Skeletal muscle tissue (tissue), 4 donors: ENCODE measurements around the gene ACP4. TPM values are rescaled to one million over a fixed set of nuclear protein-coding genes. Genes with fewer than 3 reads are reported as not detected.

ENCODE experiments used
- H3K27ac ChIP-seq: one replicate; pipeline ENCODE4 v1.7.0; 2013; ENCODE audit warnings: mild to moderate bottlenecking, low read depth, low read length, inconsistent platforms
- H3K27me3 ChIP-seq, 3 donors: one replicate each; pipeline ENCODE4 v1.7.0; 2013; ENCODE audit warnings: low read length in 3 of 3; ENCODE audit not compliant: control insufficient read depth in 3 of 3, insufficient read depth in 3 of 3
- H3K36me3 ChIP-seq, 3 donors: one replicate each; pipeline ENCODE4 v1.7.0; 2013; ENCODE audit warnings: low read length in 3 of 3; ENCODE audit not compliant: control insufficient read depth in 3 of 3, insufficient read depth in 3 of 3
- H3K4me1 ChIP-seq, 3 donors: one replicate each; pipeline ENCODE4 v1.7.0; 2013; ENCODE audit warnings: low read length in 3 of 3, mild to moderate bottlenecking in 3 of 3; ENCODE audit not compliant: control insufficient read depth in 3 of 3, insufficient read depth in 3 of 3
- H3K4me3 ChIP-seq, 3 donors: one replicate each; pipeline ENCODE4 v1.7.0; 2013; ENCODE audit warnings: low read length in 3 of 3
- H3K9ac ChIP-seq, 3 donors: one replicate each; pipeline ENCODE4 v1.7.0; 2013; ENCODE audit warnings: low read length in 3 of 3, mild to moderate bottlenecking in 3 of 3, moderate library complexity in 2 of 3, low read depth in 1 of 3
- H3K9me3 ChIP-seq, 3 donors: one replicate each; pipeline ENCODE4 v1.7.0; 2013; ENCODE audit warnings: low read length in 3 of 3; ENCODE audit not compliant: control insufficient read depth in 3 of 3
- total RNA-seq: library from RNA; depleted of rRNA; stranded (reverse); fragments of >200 nt; gene quantifications from one replicate; pipeline ENCODE4 v1.2.3, GENCODE V29; 2014
- donor health status: Osteomylitis.

The ACP4 gene
- total RNA-seq, 1 donor from 2014 or later: not detected

- H3K27me3 ChIP-seq: peaks cover 62 to 71% (median 64%) of the 10 kb centered on the region in 3 donors
- H3K4me3 ChIP-seq: no peak overlapping the region
Observed at GRCh38 chr19:50820086-50820485, 29.9 kb downstream of the ACP4 start.

GRCh38 chr19:50820549-50821247 lies 30.5 kb downstream of the ACP4 start:
- H3K9ac ChIP-seq: no peak overlapping the region
- H3K27ac ChIP-seq: no peak overlapping the region
- H3K4me1 ChIP-seq: peaks cover 0 to 5% (median 4%) of the 10 kb centered on the region in 3 donors
- H3K36me3 ChIP-seq: no peaks in the 10 kb centered on the region
- H3K4me3 ChIP-seq: no peak overlapping the region
- H3K9me3 ChIP-seq: no peaks in the 10 kb centered on the region
- H3K27me3 ChIP-seq: peaks cover 59 to 72% (median 61%) of the 10 kb centered on the region in 3 donors

More at GRCh38 chr19:50820086-50820485, 29.9 kb downstream of the ACP4 start:
- Histone ChIP-seq H3K27ac (no peak overlapping the region), H3K9me3 (no peaks in the 10 kb centered on the region), H3K4me1 (peaks cover 0 to 5% (median 4%) of the 10 kb centered on the region in 3 donors), H3K9ac (no peak overlapping the region), H3K36me3 (no peaks in the 10 kb centered on the region)

- no peak overlapping the region for H3K27ac ChIP-seq
- H3K9me3 ChIP-seq: no peaks in the 10 kb centered on the region
- H3K36me3 ChIP-seq: no peaks in the 10 kb centered on the region
- H3K4me3 ChIP-seq: no peak overlapping the region
- H3K9ac ChIP-seq: no peak overlapping the region
- peaks cover 56 to 71% (median 61%) of the 10 kb centered on the region in 3 donors for H3K27me3 ChIP-seq
- H3K4me1 ChIP-seq: peaks cover 0 to 5% (median 4%) of the 10 kb centered on the region in 3 donors
Observed at GRCh38 chr19:50821248-50821612, 31.0 kb downstream of the ACP4 start.

GRCh38 chr19:50821622-50822021 lies 31.4 kb downstream of the ACP4 start:
- Histone ChIP-seq H3K27ac (no peak overlapping the region), H3K4me3 (no peak overlapping the region), H3K27me3 (peaks cover 55 to 71% (median 63%) of the 10 kb centered on the region in 3 donors), H3K36me3 (no peaks in the 10 kb centered on the region), H3K9ac (no peak overlapping the region), H3K4me1 (peaks cover 0 to 5% (median 4%) of the 10 kb centered on the region in 3 donors), H3K9me3 (no peaks in the 10 kb centered on the region)

GRCh38 chr19:50822661-50823208 lies 32.5 kb downstream of the ACP4 start:
- H3K27me3 ChIP-seq: peaks cover 49 to 67% (median 57%) of the 10 kb centered on the region in 3 donors
- H3K4me1 ChIP-seq: peaks cover 0 to 5% (median 4%) of the 10 kb centered on the region in 3 donors
- H3K9ac ChIP-seq: no peak overlapping the region
- H3K4me3 ChIP-seq: no peak overlapping the region
- no peak overlapping the region for H3K27ac ChIP-seq
- H3K9me3 ChIP-seq: no peaks in the 10 kb centered on the region
- no peaks in the 10 kb centered on the region for H3K36me3 ChIP-seq

- Histone ChIP-seq H3K27me3 (peaks cover 47 to 63% (median 49%) of the 10 kb centered on the region in 3 donors), H3K27ac (no peak within 1 kb of the TSS), H3K36me3 (no peaks in the 10 kb centered on the region), H3K9me3 (no peaks in the 10 kb centered on the region), H3K4me1 (no peaks in the 10 kb centered on the region), H3K9ac (no peak within 1 kb of the TSS), H3K4me3 (no peak within 1 kb of the TSS)
Observed at GRCh38 chr19:50823389-50824042, 33.3 kb downstream of the ACP4 start, which contains the start of gene KLK1. KLK1 (minus strand) TSS chr19:50823787; CDS start chr19:50823748, 39 bp downstream.

GRCh38 chr19:50826492-50827240 lies 36.5 kb downstream of the ACP4 start:
- peaks cover 19 to 54% (median 28%) of the 10 kb centered on the region in 3 donors for H3K27me3 ChIP-seq

GRCh38 chr19:50827476-50827875 lies 37.3 kb downstream of the ACP4 start:
- no peak overlapping the region for H3K27ac ChIP-seq
- H3K4me1 ChIP-seq: no peaks in the 10 kb centered on the region
- peaks cover 11 to 46% (median 23%) of the 10 kb centered on the region in 3 donors for H3K27me3 ChIP-seq
- no peaks in the 10 kb centered on the region for H3K36me3 ChIP-seq
- no peak overlapping the region for H3K9ac ChIP-seq
- no peaks in the 10 kb centered on the region for H3K9me3 ChIP-seq
- H3K4me3 ChIP-seq: no peak overlapping the region

More at GRCh38 chr19:50826492-50827240, 36.5 kb downstream of the ACP4 start:
- no peak overlapping the region for H3K4me3 ChIP-seq
- no peaks in the 10 kb centered on the region for H3K9me3 ChIP-seq
- no peak overlapping the region for H3K27ac ChIP-seq
- no peaks in the 10 kb centered on the region for H3K36me3 ChIP-seq
- H3K4me1 ChIP-seq: no peaks in the 10 kb centered on the region
- H3K9ac ChIP-seq: no peak overlapping the region

- H3K36me3 ChIP-seq: no peaks in the 10 kb centered on the region
- H3K9me3 ChIP-seq: no peaks in the 10 kb centered on the region
- H3K4me3 ChIP-seq: no peak overlapping the region
- H3K4me1 ChIP-seq: no peaks in the 10 kb centered on the region
- no peak overlapping the region for H3K27ac ChIP-seq
- no peak overlapping the region for H3K9ac ChIP-seq
- peaks cover 8 to 41% (median 21%) of the 10 kb centered on the region in 3 donors for H3K27me3 ChIP-seq
Observed at GRCh38 chr19:50829801-50830200, 39.6 kb downstream of the ACP4 start.
